GM18907 (cell line): ENCODE measurements around the gene NHLH2.

Source experiments
- ATAC-seq: cut with Tn5 transposase; IDR thresholded peaks from one replicate; pipeline ENCODE4 v1.9.1; 2021; ENCODE audit warnings: mild to moderate bottlenecking, moderate library complexity; ENCODE audit not compliant: unreplicated experiment

NHLH2 gene

GRCh38 chr1:115805597-115805996, 35.3 kb downstream of the NHLH2 start:
- ATAC-seq: no peak

- ATAC-seq: no peak
Observed at GRCh38 chr1:115802416-115802815, 38.5 kb downstream of the NHLH2 start.

- no peak for ATAC-seq
Observed at GRCh38 chr1:115797486-115797885, 43.4 kb downstream of the NHLH2 start.

GRCh38 chr1:115796897-115797296, 44.0 kb downstream of the NHLH2 start:
- no peak for ATAC-seq

DNA sequence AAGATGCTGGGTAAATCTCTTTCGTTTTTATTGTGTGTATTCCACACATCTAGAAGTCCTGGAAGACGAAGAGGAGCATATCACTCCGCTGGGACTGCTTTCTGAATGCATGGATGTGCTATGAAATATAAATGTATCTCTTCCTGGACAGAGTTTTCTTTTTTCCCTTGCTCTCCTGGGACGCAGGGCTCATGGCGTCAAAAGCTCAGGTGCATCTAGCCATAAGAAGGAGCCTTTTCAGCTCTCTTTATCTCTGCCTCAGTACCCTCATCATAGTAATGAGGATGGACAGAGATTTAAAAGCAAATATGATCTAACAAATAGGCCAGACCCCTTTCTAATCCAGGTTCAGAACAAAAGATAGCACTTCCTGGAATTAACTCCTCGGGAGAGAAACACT, 44.9 kb downstream of the NHLH2 start:
- no peak for ATAC-seq

DNA sequence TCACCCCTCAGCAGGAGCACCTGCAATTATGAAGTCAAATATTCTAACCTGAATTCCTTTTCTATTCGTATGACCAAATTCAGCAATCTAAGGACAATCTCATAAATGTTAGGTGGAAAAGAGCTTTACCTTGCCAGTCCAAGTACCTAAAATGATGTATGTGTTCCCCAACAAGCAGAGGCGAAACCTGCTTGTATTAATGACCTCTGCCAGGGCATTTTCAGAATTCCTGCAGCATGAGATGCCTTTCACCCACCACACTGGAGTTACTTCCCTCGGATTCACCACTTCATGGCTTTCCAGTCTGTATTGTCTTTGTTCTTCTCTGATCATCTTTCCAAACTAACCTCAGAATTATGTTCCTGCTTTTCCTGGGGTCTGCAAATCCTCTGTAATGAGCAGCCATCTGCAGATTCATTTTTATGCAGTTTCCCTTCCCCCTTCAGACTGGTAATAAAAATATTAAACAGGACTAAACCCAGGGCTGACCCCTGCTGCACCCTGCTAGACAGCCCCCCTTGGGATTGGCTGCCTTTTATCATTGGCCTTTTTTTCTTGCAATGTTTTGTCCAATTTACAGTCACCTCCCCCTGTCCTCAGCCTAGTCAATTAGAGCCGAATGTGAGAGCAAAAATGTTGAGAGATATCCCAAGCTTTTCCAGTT, 45.8 kb downstream of the NHLH2 start:
- ATAC-seq: no peak

DNA sequence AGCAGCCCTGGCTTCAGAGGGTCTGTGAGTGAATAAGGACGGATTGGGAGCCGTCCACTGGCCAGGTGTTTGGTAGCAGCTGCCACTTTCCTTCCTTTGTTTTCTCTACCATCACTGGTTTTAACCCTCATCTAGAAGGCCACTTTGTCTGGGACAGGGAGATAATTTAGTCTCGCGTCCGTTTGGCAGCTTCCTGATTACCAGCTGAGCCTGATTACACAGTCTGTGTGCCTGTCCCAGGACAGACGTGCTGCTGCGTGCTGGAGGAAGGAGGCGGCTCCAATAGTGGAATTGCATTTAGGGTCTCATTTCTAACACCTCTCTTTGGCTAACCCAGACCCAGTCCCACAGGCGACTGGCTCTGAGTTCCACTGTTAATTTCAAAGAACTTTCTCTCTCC, 47.8 kb downstream of the NHLH2 start:
- no peak for ATAC-seq

GRCh38 chr1:115791816-115792215, 49.1 kb downstream of the NHLH2 start:
- no peak for ATAC-seq

DNA sequence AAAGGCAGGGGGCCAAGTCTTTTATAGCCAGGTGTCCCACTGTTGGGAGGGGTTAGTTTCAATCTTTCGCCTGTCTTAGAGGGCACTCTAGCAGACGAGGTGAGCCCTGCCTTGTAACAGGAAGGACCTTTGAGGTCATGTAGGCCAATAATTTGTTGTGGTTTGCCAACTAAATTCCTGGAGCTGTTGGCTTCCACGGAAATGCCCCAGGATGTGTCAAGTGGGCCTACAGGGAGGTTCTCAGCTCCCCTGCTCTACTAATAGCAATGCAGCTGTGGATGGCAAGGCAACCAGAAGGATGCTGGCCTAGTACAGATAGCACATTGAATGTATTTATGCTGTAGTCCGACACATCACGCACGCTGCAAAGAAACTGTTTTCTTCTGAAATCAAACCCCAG, 50.1 kb downstream of the NHLH2 start:
- ATAC-seq: no peak

GRCh38 chr1:115790356-115790755, 50.6 kb downstream of the NHLH2 start:
- no peak for ATAC-seq
